ENCODE measurements around the gene BICD1.
"Not testable (repeated sequence)": the region's sequence is repeated elsewhere in the genome, so short reads cannot be mapped to it uniquely, and the experiment has no call there.

BICD1 gene

GRCh38 chr12:32146074-32146873, 39.6 kb downstream of the BICD1 start:
- DNase-seq, result no peak

- DNase-seq, result no peak
These were observed 41.7 kb downstream of the BICD1 start for GRCh38 chr12:32148372-32148771.

DNA sequence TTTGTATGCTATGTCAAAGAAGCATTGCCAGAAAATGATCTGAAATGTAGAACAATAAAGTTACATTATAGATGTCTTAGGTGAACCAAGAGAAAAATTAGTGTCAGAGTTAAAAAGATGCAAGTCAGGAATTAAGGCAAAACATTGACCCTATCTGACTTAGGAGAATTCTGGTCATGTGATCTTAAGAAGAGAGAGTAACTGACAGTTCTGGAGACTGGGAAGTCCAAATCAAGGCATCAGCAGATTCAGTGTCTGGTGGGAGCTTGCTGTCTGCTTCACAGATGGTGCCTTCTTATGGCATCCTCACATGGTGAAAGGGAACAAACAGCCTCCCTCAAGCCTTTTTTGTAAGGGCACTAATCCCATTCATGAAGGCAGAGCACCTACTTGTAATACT, 42.8 kb downstream of the BICD1 start:
- no peak for DNase-seq

DNA sequence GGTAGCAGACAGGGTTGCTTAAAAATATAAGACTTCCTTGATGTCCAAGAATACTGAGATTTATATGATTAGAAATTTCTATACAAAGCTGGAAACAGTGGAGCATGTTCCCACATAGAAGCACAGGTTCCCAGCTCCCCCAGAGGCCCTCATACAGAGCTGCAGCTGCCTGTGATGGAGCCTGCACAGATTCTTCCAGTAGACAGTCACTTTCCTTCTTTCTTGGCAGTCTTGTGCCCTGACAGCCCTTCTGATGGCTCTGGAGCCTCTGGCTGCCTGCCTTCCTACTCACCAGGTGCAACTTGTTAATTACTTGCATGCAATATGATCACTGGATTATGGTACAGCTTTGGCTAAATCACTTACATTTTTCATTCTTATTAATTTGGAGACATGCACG, 44.4 kb downstream of the BICD1 start:
- DNase-seq, result no peak

GRCh38 chr12:32151552-32151951, 44.9 kb downstream of the BICD1 start:
- no peak for DNase-seq

GRCh38 chr12:32155041-32155440, 48.4 kb downstream of the BICD1 start:
- no peak for DNase-seq

GRCh38 chr12:32155961-32156529, 49.4 kb downstream of the BICD1 start:
- DNase-seq, result no peak

DNA sequence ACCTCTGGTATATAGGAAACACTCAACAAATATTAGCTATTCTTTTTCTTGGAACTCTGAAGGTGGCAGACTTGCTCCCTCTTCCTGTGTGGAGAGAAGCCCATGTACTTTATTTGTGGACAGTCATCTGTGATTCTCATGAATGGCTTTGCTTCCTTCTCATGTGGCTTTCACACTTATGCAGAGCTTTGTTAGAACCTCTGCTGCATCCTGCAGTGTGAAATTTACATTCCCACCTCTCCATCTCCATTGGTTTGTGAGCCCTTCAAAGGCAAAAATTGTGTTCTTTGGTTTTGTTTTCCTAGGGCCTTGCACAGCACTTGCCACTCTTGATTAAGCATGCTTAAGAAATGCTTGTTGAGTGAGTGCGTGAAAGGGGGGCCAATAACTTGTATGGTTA, 51.9 kb downstream of the BICD1 start:
- DNase-seq, result no peak

DNA sequence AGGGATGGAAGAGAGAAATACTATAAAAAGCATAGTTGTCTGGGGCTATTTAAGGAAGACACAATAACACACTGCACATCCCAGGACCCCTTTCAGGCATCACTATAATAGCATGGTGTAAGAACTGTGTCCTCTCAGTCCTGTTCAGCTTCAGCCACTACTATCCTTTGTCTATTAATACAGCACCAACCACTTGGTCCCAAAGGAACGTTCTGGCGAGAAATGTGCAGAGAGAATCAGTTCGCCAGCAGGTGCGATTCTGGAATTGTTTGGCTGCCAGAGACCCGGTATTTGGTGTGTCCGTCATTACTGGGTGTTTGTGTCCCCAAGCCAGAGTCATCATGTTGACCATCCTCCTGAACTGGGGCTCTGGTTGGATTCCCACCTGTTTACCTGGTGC, 52.7 kb downstream of the BICD1 start:
- no peak for DNase-seq

DNA sequence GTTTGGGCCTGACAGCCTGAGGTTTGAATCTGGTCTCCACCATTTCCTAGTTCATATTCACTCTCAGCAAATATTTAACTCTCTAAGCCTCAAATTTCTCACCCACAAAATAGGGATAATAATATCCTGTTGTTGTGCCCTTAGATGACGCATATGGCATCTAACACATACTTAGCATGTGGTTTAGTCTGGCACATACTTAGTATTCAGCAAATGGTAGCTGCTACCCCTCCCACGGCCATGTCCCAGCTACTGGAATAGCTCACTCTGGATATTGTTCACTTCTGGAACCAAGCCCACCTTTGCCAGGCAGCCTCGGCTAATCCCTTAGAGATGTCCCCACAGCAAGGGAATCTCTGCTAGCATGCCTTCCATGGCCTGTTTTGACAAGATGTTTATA, 53.3 kb downstream of the BICD1 start:
- DNase-seq, result no peak

DNA sequence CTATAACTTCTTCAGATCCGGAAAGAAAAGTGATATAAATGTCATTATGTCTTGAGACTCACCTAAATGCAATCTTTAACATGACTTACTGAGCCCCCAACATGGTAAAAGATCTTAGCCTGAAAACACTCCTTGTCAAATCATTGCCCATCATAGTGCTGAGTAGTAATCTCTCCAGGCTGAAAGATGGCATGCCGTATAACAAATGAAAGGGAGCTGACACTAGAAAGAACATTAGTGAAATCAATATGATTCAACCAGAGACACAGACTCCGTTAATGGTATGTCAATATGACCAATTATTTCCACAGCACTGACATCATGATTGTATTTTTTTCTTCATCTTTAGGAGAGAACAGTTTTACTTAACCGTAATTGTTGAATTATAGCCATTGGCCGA, 54.4 kb downstream of the BICD1 start:
- DNase-seq, result no peak

DNA sequence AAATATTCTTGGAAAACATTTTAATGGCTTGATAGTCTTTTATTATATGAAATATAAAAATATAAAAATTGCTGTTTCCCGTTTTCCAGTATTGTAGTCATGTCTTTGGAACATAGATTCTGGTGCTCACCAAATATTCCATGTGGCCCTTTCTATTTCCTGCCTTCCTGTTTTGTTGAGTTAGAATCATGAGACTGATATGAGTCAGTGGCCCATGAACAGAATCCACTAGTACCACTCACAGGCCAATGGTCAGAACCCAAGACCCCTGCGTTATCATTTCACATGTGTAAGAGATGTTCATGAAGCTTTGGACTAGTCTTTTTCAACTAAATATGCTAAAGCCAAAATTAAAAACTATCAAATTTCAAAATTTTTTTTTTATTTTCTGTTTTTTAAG, 56.9 kb downstream of the BICD1 start:
- DNase-seq, result no peak

DNA sequence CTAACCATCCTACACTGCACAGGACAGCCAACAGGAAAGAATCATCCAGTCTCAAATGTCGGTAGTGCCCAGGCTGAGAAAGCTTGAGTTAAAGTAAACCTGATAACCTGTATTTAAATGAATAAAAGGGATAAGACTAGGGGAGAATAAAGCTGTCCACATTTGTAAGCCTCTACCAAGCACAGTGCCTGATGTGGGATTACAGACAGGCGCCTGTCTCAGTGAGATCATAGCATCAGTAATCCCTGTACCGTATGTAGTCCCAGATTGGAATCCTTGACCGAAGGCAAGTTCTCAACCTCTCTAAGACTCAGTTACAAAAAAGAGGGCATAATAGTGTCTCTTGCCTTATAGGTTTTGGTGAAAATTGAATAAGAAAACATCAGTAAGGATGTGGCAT, 59.9 kb downstream of the BICD1 start:
- no peak for DNase-seq

DNA sequence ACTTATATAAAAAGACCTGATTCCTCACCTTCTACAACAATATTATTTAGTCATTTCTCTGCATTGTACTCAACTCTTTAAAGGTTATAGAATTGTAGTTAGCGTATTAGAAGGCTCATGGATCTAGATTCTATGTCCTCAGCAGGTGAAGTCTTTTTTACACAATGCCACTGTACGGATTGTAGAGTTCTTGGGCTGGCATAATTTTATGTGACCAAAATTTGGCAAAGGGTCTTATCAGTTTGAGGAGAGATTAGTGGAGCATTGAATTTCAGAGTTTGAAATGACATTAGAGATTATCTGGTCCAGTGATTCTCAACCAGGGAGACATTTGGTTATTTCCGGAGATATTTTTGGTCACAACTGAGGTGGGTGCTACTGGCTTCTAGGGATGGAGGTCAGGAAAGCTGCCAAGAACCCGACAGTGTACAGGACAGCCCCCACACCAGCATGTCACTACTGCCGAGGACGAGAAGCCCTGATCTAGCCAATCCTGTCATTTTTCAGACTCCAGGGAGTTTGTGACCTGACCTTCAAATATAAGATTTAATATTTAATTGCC, 63.9 kb downstream of the BICD1 start:
- DNase-seq, result no peak

DNA sequence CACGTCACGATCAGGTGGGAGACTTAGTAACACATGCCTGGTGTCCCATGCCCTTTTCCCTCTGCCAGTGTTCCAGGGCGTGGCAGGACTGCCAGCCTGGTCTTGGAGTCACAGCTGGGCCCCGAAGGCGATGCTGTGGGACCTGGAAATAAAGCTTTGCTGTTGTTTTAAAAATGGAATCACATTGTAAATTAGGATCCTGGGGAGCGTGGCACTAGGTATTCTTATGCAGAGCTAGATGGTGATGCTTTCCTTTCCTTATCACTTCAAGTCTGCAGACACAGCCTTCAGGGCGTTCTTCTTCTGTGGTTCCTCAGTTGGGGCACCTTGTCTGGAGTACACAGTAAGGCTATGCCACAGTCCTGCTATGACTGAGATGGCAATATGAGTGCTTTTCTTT, 64.6 kb downstream of the BICD1 start:
- DNase-seq, result no peak

DNA sequence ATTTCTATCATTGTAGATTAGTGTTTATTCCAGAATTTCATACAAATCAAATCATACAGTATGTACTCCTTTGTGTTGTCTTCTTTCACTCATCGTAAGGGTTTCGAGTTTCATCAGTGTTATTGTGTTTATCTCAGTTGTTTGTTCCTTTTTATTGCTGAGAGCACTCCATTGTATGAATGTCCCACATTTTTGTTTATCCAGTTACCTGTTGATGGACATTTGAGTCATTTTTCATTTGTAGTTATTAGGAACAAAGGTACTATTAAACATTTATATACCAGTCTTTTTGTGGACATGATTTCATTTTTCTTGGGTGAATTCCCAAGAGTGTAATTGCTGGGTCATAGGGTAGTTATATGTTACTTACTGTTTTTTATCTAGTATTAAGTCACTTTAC, 70.0 kb downstream of the BICD1 start:
- DNase-seq, result no peak

DNA sequence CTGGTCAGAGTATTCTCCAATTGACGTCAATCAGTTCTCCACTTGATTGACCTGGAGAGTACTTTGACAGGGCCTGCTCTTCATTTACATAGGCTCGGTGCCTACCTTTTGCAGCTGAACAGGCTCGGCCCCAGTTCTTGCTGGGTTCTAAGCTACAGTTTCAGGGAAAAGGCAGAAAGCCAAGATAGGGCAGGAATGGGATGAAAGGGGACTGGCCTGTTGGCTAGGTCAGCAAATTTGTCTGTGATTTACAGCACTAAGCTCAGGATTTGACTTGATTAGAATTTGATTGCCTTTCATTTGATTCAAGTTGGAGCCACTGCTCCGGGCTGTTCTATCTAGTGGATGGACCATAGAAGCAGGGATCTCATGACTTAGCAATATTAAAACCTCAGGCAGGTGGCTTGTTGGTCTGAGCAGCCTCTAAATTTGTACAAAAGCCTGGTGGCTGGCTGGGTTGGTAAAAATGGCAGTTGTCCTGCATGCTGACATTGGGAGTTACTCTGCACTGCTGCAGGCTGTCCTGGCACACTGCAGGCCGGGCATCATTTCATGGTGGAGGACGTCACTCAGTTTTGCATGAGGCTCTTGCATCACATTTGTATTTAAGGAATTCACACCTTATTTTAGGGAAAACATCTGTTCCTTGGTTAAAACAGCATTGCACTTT, 71.8 kb downstream of the BICD1 start:
- DNase-seq, result no peak

- no peak for DNase-seq
These were observed 72.4 kb downstream of the BICD1 start for GRCh38 chr12:32179011-32179395.

- DNase-seq, result no peak
These were observed 75.0 kb downstream of the BICD1 start for GRCh38 chr12:32181498-32182175.

DNA sequence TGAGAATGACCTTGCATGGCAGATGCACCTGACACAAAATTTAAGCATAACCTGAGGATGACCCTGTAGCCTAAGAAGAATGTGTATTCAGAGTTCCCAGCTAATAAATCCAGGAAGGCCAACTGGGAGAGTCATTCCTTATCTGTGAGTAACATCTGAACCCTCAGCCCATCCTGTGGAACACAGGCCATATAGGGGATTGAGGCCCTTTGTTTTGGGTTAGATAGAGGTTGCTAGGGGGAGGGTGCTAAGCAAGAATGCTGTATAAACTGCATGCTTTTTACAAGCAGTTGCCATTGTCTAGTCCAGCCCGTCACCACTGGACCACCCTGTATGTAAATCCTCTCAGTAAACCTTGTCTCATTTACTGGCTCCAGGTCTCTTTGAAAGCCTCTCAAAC, 77.0 kb downstream of the BICD1 start:
- DNase-seq, result no peak

- DNase-seq, result not testable (repeated sequence)
These were observed 80.5 kb downstream of the BICD1 start for GRCh38 chr12:32187127-32187526.

GRCh38 chr12:32191445-32191844, 84.8 kb downstream of the BICD1 start:
- DNase-seq, result no peak
